GM19035 (cell line): ENCODE data around the gene OR4Q2.
"Not testable (repeated sequence)": the region's sequence is repeated elsewhere in the genome, so short reads cannot be mapped to it uniquely, and the experiment has no call there.

ENCODE experiments used
- ATAC-seq: cut with Tn5 transposase; IDR thresholded peaks from one replicate; pipeline ENCODE4 v1.9.1; 2021; ENCODE audit not compliant: unreplicated experiment

The OR4Q2 gene

DNA sequence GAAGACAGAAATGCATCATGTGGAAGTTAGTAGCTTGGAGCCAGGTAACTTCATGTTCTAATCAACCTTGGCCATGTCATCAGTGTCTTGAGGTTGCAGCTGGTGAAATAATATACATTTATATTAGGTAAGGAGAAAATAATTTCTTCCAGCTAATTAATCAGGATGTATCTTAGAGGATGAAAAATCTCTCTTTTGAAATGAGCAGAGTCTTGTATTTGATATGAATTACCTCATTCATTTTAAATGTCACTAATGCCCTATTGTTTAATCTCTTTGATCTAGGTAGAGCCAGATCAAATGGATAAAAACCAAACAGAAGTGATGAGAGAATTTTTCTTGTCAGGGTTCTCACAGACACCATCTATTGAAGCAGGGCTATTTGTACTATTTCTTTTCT, at the start of gene OR4Q2:
Gene OR4Q2 (plus strand): TSS at position 301 of the 400 bp plus-strand sequence.
- ATAC-seq, result no peak

DNA sequence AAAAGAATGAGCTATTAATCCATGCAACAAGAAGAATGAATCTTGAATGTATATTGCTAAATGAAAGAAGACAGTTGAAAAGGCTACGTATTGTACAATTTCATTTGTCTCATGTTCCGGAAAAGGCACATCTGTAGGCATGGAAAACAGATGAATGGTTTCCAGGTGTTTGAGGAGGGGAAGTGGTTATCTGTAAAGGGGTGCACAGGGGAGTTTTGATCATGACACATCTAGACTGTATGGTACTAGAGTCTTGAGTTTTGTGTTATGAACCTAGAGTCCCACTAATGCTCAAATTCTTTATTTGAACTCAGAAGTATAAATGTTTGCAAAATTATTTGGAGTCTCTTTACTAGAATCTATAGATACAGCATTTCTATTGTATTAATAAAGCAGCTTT, 32.2 kb upstream of the OR4Q2 start:
- not testable (repeated sequence) for ATAC-seq

DNA sequence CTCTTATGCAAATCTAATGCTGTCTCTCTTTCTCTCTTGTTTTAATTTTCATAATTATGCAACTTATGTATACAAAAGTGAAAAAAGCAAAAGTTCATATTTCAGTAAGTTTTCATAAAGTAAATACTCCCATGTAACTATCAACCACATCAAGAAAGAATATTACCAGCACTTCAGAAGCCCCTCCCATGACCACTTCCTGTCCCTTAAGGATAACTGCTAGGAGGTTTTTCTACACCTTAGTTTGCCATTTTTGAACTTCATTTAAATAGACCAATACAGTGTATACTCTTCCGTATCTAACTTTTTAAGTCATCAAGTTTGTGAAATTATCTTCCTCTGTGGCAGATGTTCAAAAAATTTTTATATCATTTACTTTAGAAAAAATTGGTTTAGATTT, 27.1 kb upstream of the OR4Q2 start:
- ATAC-seq, result no peak

DNA sequence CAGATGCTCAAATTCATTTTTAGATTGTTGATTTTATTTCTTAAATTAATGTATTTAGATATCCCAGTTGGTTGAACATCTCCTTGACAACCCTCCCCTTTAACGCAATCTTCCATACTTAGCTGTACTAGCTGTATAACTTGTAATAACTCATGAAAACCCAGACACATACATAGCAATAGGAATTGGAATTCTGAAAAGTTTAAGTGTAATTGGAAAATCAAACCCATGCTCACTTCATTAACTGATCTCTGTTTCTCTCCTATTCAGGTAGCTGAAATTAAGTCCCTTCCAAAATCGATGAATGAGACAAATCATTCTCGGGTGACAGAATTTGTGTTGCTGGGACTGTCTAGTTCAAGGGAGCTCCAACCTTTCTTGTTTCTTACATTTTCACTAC, 26.7 kb upstream of the OR4Q2 start, which contains the start of gene OR4K15:
Gene OR4K15 (plus strand): TSS at position 301 of the 400 bp plus-strand sequence. CDS start 0 bp downstream, at position 301.
- no peak for ATAC-seq

DNA sequence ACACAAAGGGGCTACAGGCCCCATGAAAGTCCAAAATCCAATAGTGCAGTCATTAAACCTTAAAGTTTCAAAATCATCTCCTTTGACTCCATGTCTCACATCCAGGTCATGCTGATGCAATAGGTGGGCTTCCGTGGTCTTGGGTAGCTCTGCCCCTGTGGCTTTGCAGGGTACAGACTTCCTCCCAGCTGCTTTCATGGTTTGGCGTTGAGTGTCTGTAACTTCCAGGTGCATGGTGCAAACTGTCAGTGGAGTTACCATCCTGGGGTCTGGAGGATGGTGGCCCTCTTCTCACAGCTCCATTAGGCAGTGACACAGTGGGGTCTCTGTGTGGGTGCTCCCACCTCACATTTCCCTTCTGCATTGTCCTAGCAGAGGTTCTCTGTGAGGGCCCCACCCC, 8.5 kb upstream of the OR4Q2 start:
- ATAC-seq, result no peak

DNA sequence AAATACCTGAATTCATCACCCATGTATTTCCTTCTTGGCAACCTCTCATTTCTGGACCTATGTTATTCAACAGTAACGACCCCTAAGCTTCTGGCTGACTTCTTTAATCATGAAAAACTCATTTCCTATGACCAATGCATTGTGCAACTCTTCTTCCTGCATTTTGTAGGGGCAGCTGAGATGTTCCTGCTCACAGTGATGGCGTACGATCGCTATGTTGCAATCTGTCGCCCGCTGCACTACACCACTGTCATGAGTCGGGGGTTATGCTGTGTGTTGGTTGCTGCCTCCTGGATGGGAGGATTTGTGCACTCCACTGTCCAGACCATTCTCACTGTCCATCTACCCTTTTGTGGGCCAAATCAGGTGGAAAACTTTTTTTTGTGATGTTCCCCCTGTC, 356 bp downstream of the OR4Q2 start:
- ATAC-seq, result no peak

DNA sequence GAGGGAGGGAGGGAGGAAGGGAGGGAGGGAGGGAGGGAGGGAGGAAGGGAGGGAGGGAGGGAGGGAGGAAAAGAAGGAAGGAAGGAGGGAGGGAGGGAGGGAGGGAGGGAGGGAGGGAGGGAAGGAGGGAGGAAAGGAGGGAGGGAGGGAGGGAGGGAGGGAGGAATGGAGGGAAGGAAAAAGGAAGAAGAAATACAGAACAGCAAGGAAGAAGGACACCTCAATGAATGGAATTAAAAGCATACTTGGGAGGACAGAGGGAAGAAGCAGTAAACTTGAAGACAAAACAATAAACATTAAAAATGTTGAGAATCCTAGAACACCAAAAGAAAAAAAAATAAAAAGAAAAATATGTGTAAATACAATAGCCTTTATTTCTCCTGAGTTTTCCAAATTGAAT, 6.2 kb downstream of the OR4Q2 start:
- ATAC-seq, result no peak

DNA sequence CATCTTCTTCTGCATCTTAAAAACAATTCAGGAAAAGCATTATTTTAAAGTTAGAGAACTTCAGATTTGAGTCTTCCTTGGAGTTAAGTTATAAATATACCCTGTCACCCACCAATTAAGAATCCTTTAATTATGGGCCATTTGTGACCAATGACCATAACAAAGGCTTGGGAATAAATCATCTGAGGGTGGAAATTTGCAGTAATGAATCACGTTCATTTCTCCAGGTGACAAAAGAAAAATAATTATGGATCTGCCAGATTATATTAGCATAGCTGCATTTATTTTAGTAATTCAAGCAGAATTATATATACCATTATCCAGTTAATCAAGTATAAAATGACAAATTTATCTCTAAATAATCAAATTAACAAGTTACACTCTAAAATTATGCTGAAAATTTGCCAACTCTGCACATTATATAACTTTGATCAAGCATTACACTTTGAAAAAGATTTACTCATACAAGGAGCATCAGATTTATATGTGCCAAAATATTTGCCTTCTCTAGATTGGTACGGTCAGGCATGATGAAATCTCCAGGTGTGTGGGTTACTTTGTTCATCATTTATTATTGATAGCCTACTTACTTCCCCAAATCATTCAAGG, 17.4 kb downstream of the OR4Q2 start, which contains the start of gene OR4K14:
Gene OR4K14 (minus strand): TSS at position 51 of the 609 bp plus-strand sequence. CDS start 4,114 bp downstream, outside the sequence.
- no peak for ATAC-seq

DNA sequence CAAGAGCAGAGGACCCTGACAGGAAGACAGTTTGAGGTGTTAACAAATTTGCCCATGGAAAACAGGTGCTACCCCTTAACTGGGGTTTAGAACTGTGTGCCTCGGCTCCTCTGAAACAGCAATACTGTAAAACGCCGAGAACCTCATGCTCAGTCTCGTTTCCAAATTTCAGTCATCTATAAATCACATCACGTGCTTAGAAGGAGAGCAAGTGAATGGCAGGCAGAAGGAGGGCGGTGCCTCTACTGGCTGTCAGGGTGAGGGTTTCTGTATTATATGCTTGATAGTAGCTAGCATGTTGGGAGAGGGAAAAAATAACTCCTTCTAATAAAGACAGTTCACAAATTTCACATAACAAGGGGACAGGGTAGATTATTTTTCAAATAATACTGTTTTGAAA, 29.1 kb downstream of the OR4Q2 start:
- no peak for ATAC-seq

DNA sequence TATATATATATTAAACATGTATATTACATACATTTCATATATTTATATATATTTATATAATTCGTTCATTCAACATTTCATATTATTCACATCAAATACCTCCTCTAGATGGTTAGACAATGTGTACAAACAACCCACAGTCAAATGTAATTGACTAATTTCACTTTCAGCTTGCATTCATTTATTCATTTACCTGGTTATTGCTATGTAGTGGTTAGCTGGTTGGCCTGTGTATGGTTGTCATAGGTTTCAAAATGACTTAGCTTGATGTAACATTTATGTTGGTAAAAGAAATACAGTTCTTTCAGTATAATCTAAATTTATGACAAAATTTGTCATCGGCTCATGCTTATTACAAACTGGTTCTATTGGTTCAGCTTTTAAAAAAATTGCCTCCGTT, 33.5 kb downstream of the OR4Q2 start:
- ATAC-seq, result no peak

DNA sequence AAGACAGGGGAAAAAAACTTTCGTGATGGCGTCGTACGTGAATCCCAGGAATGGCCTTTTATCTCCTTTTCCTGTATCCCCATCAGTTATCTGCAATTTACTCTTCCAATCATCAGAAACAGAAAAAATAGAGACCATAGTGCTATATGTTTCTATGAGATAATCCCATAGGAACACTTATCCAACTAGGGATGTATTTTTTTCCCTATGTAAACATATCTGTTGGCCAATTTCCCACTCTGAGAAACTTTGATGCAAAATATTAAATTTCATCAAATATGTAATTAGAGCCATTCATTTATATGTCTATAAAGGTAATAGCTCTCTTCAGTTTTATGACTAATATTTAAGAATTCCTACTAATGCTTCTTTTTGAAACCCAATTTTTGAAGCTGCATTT, 34.0 kb downstream of the OR4Q2 start, which contains the start of gene OR4K13:
Gene OR4K13 (minus strand): TSS at position 101 of the 400 bp plus-strand sequence. CDS start 1,280 bp downstream, outside the sequence.
- ATAC-seq, result no peak

DNA sequence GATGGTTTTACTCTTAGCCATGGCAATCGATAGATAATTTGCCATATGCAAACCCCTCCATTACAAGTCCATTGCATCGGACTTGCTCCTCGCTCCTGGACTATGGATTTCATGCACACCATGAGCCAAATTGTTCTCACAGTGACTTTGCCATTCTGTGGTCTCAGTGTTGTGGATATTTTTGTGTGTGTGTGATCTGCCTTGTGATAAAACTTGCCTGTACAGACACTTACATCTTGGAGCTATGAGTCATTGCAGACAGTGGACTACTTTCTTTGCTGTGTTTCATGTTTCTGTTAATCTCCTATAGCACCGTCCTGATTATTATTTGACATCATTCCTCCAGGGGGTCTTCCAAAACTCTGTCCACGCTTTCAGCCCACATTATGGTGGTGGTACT, 42.3 kb downstream of the OR4Q2 start:
- ATAC-seq, result no peak

DNA sequence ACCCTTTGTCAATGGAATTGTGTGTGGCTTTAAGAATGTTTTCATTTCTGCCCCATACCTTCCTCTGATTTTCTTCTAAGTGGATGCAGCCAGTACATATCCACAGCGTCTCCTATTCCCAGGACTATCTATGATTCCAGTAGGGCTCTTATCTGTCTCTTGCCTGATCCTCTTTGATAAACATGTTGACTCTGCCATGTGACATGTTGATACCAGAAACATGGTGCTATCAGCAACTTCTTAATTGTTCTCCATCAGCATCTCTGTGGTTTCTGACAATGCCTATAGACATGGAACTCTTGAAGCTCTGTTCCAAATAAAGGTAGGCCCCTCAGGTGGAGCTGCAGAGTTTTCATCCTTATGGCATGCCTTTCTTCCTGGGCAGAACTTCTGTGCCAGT, 46.2 kb downstream of the OR4Q2 start:
- no peak for ATAC-seq
